IMR-90 (cell line): ENCODE measurements around the gene CBLIF.

ENCODE experiments used
- BHLHE40 ChIP-seq: fragments of 150-350 bp; IDR thresholded peaks from 2 replicates; pipeline ENCODE4 v1.6.1; 2016; ENCODE audit warnings: mild to moderate bottlenecking, low read depth, low read length
- CEBPB ChIP-seq: IDR thresholded peaks from 2 replicates; pipeline ENCODE4 v1.6.1; 2012; ENCODE audit warnings: low read depth, low read length, improper control_type of control experiment
- CHD1 ChIP-seq: IDR thresholded peaks from 2 replicates; pipeline ENCODE4 v1.6.1; 2012; ENCODE audit warnings: low read depth, low read length, improper control_type of control experiment
- CTCF ChIP-seq: conservative IDR thresholded peaks from 2 replicates; pipeline ENCODE4 v1.5.1; 2012; ENCODE audit warnings: mild to moderate bottlenecking, low read depth, low read length, improper control_type of control experiment
- ELK1 ChIP-seq: fragments of 150-350 bp; IDR thresholded peaks from 2 replicates; pipeline ENCODE4 v1.6.1; 2016; ENCODE audit warnings: low read depth, mild to moderate bottlenecking, low read length, moderate library complexity, borderline replicate concordance
- FOS ChIP-seq: fragments of 150-350 bp; IDR thresholded peaks from 2 replicates; pipeline ENCODE4 v1.6.1; 2016; ENCODE audit warnings: low read depth, low read length
- MXI1 ChIP-seq: IDR thresholded peaks from 2 replicates; pipeline ENCODE4 v1.6.1; 2012; ENCODE audit warnings: low read depth, mild to moderate bottlenecking, low read length, moderate library complexity, borderline replicate concordance
- POLR2A ChIP-seq: IDR thresholded peaks from 2 replicates; pipeline ENCODE4 v1.6.1; 2012; ENCODE audit warnings: mild to moderate bottlenecking, low read depth, low read length
- RAD21 ChIP-seq: IDR thresholded peaks from 2 replicates; pipeline ENCODE4 v1.6.1; 2012; ENCODE audit warnings: low read length, improper control_type of control experiment
- RCOR1 ChIP-seq: IDR thresholded peaks from 2 replicates; pipeline ENCODE4 v1.6.1; 2012; ENCODE audit warnings: mild to moderate bottlenecking, low read length, improper control_type of control experiment; ENCODE audit not compliant: insufficient replicate concordance
- RFX5 ChIP-seq: IDR thresholded peaks from 2 replicates; pipeline ENCODE4 v1.8.0; 2012; ENCODE audit warnings: low read depth, mild to moderate bottlenecking, low read length, moderate library complexity
- SMC3 ChIP-seq: fragments of 150-350 bp; IDR thresholded peaks from 2 replicates; pipeline ENCODE4 v1.6.1; 2016; ENCODE audit warnings: low read depth, mild to moderate bottlenecking, antibody characterized with exemption, low read length, moderate library complexity

- TF ChIP-seq CHD1 (no peak), CTCF (no peak), CEBPB (no peak), MXI1 (no peak), POLR2A (no peak), RAD21 (no peak), RCOR1 (no peak), RFX5 (no peak), SMC3 (no peak), FOS (no peak), ELK1 (no peak), BHLHE40 (no peak)
These were observed at the start of gene CBLIF for GRCh38 chr11:59845399-59845798.
